Bone marrow (tissue), 2 donors: ENCODE measurements around the gene CLEC2L.

Source experiments
- DNase-seq, 2 donors: peaks; one replicate each; lab custom pipeline; 2025; lab: John Stamatoyannopoulos, UW

Gene CLEC2L

GRCh38 chr7:139557857-139558581 is 34.5 kb downstream of the CLEC2L start:
- DNase-seq = no peak

GRCh38 chr7:139559364-139560105 is 36.0 kb downstream of the CLEC2L start:
- DNase-seq = no peak

- DNase-seq = no peak
Observed at GRCh38 chr7:139560199-139560598, 36.7 kb downstream of the CLEC2L start.

DNA sequence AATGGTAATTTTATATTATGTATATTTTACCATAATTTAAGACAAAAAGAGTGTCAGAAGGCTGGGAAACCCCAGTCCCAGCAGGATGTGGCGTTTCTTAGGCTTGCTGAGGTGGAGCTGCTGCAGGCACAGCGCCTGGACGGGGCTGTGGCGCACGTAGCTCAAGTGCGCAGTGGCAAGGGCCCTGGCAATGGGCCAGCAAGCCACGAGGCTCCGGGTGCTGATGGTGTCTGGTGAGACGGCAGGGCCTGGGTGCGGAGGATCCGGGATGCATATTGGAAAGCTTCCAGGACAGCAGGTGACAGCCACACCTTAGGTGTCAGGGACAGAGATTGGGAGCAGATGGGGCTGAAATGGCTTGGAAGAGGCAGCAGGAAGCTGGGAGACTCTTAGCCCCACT is 37.2 kb downstream of the CLEC2L start:
- no peak for DNase-seq

GRCh38 chr7:139562491-139562890 is 39.0 kb downstream of the CLEC2L start:
- DNase-seq = no peak

- peak in 1 of 2 donors; percentile 80 for DNase-seq
Observed at GRCh38 chr7:139562961-139563565, 39.6 kb downstream of the CLEC2L start.

GRCh38 chr7:139563856-139564255 is 40.4 kb downstream of the CLEC2L start:
- no peak for DNase-seq

DNA sequence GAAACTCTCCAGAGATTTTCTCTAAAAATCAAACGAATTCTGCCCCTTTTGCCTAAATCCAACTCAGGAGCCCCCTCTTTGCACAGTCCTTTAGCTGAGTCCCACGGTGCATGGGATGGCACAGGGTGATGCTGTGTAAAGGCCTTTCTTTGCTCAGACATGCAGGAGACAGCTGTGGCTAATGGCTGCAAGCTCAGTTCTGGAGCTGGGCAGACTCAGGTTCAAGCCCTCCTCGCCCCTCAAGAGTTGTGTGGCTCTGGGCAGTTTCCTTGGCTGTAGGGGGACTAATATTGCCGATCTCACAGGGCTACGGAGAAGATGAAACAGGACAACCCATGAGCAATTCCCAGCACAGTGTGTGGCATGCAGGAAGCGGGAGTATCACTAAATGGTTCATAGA is 42.6 kb downstream of the CLEC2L start:
- no peak for DNase-seq

DNA sequence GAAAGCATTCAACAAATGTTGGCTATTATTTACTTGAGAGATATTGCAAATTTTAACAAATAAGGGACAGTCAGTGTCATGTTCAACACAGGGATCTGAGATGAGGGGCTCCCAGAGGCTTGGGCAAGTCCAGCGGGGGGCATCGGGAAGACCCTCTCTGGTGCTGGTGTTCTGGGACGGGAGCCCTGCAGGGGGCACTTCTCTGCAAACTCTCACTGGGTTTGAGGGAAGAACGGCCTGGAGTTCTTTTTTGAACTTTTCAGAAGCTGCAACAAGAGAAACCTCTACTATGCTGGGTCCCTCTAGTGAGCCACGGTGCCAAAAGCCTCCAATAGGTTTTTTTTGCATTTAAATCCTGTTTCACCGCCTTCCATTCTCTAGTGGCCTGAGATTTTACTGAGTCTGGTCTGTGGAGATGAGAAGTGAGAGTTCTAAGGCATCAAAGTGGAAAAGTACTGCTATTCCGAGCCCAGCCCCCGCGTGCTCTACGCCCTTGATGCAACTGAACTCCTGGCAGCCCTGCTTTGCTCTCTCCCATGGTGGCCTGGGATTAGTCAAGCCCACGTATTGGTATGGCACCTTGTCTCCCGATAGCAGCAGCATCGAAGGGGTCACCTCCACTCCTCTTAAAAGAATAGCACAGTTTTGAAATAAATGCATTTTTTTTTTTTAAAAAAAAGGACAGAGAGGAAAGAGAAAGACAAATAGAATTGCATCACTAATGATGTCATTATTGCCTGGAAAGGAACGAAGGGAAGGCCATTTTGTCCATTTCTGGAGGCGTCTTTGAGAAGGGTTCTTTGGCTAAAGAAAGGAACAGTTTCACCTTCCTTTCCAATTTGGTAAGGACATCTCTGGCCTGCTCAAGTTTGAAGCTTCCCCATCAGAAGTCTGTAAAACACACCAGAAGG is 43.5 kb downstream of the CLEC2L start:
- DNase-seq = no peak

DNA sequence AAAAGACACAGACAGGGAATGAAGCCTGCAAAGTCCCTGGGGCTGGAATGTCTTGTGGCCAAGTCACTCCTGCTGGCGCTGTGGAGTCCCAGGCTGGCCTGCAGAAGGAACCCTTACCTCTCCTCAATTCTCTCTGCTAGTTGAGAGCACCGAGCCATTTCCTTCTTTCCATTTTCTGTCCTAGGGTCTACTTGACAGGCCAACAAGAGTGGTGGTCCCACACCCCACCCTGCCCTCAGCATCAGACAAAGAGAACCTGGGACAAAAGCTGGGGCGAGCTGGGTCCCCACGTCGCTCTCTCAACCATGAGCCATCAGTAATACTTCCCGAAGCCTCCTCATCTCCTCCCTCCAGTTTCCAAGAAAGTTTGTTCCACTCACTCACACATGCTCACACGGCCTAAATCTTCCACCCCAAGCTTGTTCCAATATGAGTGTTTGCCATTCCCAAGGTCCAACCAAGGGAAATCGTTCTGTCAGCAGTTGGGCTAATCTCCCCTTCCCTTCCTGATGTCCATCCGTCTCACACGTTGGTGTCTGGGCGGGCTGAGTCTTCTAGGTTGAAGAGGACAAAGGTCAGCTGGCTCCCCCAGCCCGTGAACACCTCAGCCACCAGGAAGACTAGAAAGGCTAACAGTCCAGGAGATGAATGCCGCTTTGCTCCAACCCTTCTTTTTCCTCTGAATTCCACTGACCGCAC is 44.3 kb downstream of the CLEC2L start:
- no peak for DNase-seq

GRCh38 chr7:139568346-139568675 is 44.8 kb downstream of the CLEC2L start:
- no peak for DNase-seq

GRCh38 chr7:139568813-139569490 is 45.5 kb downstream of the CLEC2L start:
- no peak for DNase-seq

DNA sequence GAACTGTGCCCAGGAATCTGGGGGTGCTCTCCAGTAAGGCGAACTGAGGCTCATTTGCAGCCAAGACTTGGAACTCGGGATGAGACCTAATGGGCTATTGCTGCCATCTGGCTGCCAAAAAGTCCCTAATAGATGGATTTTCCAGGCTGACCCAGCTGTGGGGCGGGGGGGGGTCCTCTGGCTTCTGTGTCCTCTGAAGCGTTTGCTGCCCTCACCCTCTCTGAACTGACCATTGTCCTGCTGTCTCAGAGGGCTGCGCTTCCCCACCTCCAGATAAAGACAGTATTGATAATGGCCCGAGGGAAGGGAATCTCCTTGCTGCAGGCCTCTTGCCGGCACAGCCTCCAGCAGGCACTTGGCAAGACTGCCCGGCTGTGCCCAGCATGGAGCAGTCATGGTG is 46.6 kb downstream of the CLEC2L start:
- no peak for DNase-seq

DNA sequence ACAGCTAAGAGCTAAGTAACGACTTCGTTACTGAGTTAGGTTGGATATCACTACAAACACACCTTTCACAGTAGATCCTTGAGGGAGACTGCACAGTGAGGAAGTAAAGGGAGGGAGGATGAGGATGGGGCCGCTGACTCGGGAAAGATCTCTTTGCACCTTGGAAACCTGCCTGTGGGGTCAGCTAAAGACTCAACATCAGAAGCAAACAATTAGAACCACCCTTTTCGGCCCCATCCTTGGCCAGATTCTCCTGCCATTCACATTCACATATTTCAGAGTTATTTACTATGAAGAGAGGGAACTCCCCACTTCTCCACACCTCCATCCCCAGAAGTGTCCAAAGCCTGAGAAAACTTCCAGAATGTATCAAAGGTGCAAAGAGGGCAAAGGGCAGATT is 47.1 kb downstream of the CLEC2L start:
- DNase-seq = no peak

GRCh38 chr7:139571190-139571589 is 47.7 kb downstream of the CLEC2L start:
- DNase-seq = no peak

- no peak for DNase-seq
Observed at GRCh38 chr7:139571651-139572050, 48.2 kb downstream of the CLEC2L start.

GRCh38 chr7:139572071-139572470 is 48.6 kb downstream of the CLEC2L start:
- no peak for DNase-seq

DNA sequence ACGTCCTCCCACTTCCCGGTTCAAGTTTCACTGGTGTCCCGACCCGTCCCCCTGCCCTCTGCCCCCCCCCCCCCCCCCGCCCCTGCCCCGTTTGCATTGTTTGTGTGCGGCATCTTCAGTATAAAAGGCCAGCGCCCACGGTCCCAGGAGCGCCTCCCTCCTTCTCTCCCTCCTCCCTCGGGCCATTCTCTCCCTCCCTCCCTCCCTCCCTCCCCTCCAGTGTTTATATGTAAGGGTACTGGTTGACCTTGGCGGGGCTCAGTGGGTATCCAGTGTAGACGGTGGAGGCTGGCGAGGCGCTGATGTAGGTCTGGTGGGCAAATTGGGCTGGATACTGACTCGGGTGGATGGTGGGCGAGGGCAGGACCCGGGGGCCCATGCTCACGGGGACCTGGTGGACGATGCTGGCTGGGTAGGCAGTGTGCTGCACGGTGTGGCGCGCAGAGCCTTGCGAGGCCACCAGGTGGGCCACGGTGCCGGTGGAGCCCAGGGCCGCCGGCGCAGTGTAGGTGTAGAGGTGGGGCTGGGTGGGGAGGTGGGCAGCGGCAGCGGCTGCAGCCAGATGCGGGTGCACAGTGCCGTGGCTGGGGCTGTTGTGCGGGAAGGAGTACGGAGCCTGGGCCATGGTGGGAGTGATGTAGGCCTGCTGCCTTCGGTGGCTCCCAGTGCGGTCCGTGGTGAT is 49.4 kb downstream of the CLEC2L start:
- no peak for DNase-seq

- no peak for DNase-seq
Observed at GRCh38 chr7:139573871-139574270, 50.4 kb downstream of the CLEC2L start.

GRCh38 chr7:139574618-139575337 is 51.3 kb downstream of the CLEC2L start:
- no peak for DNase-seq
